HUES48 (cell line): ENCODE measurements around the gene SLC16A11.
"Not testable (repeated sequence)": the region's sequence is repeated elsewhere in the genome, so short reads cannot be mapped to it uniquely, and the experiment has no call there.

Source experiments
- H3K27ac ChIP-seq: one replicate; pipeline ENCODE4 v1.7.0; 2013; ENCODE audit warnings: low read depth, low read length, inconsistent platforms
- H3K27me3 ChIP-seq: 2 replicates; pipeline ENCODE4 v1.6.1; 2013; ENCODE audit warnings: mild to moderate bottlenecking, low read length; ENCODE audit not compliant: control insufficient read depth, insufficient read depth
- H3K36me3 ChIP-seq: 2 replicates; pipeline ENCODE4 v1.6.1; 2013; ENCODE audit warnings: low read length; ENCODE audit not compliant: control insufficient read depth, insufficient read depth
- H3K4me1 ChIP-seq: 2 replicates; pipeline ENCODE4 v1.6.1; 2013; ENCODE audit warnings: mild to moderate bottlenecking, low read length; ENCODE audit not compliant: control insufficient read depth, insufficient read depth
- H3K4me3 ChIP-seq: 2 replicates; pipeline ENCODE4 v1.5.1; 2013; ENCODE audit warnings: mild to moderate bottlenecking, low read depth, low read length
- H3K9ac ChIP-seq: 2 replicates; pipeline ENCODE4 v1.6.1; 2013; ENCODE audit warnings: mild to moderate bottlenecking, low read depth, low read length, moderate library complexity
- H3K9me3 ChIP-seq: 2 replicates; pipeline ENCODE4 v1.6.1; 2013; ENCODE audit warnings: low read length; ENCODE audit not compliant: control insufficient read depth, insufficient read depth

The SLC16A11 gene

GRCh38 chr17:6993613-6994056 lies 50.3 kb downstream of the SLC16A11 start:
- not testable (repeated sequence) for H3K27ac ChIP-seq, H3K9ac ChIP-seq, H3K4me1 ChIP-seq, H3K36me3 ChIP-seq, H3K4me3 ChIP-seq, H3K9me3 ChIP-seq
- peaks cover 36% of the 10 kb centered on the region for H3K27me3 ChIP-seq
